Right atrium auricular region (tissue), 2 donors: Measurements from ENCODE around the gene MAP4K1. TPM values are rescaled to one million over a fixed set of nuclear protein-coding genes. Genes with fewer than 3 reads are reported as not detected.
A peak's percentile ranks its signal among the peaks of the same experiment; 100 is the strongest.

Experiments used
- DNase-seq: peaks from one replicate; pipeline ENCODE4 v3.0.0-alpha.2; 2019; ENCODE audit warnings: low spot score
- H3K27ac ChIP-seq, 2 donors: fragments of 200-600 bp; sonication (generic); 1 replicate in 1 of 2; 2 replicates in 1 of 2; pipeline ENCODE4 v1.5.1; 2016 to 2019
- H3K27me3 ChIP-seq, 2 donors: fragments of 200-600 bp; sonication (generic); one replicate each; pipeline versions ENCODE4 v1.5.1 to v1.6.0; 2017 to 2019
- H3K36me3 ChIP-seq: fragments of 200-600 bp; sonication (generic); one replicate; pipeline ENCODE4 v1.5.1; 2016
- H3K4me1 ChIP-seq, 2 donors: fragments of 200-600 bp; sonication (generic); one replicate each; pipeline versions ENCODE4 v1.5.1 to v1.6.0; 2017 to 2019
- H3K4me3 ChIP-seq, 2 donors: fragments of 200-600 bp; sonication (generic); 1 replicate in 1 of 2; 2 replicates in 1 of 2; pipeline ENCODE4 v1.5.1; 2017 to 2019; ENCODE audit warnings: mild to moderate bottlenecking in 1 of 2, moderate library complexity in 1 of 2
- H3K9me3 ChIP-seq, 2 donors: fragments of 200-600 bp; sonication (generic); one replicate each; pipeline ENCODE4 v1.5.1; 2019
- CTCF ChIP-seq, 2 donors: fragments of 200-600 bp; sonication (generic); IDR thresholded peaks; one replicate each; pipeline ENCODE4 v1.5.1; 2019; ENCODE audit warnings: antibody characterized with exemption in 2 of 2
- total RNA-seq, 2 donors: library from RNA; depleted of rRNA; stranded (reverse); fragments of >200 nt; gene quantifications; one replicate each; pipeline ENCODE4 v1.1.0, GENCODE V29; 2016

The MAP4K1 gene
- total RNA-seq, 2 donors from 2014 or later: 0.83 to 4.2 TPM

GRCh38 chr19:38642176-38642575 lies 24.4 kb upstream of the MAP4K1 start:
- DNase-seq: no peak
- Histone ChIP-seq H3K4me1 (peaks cover 0 to 25% of the 10 kb centered on the region in 2 donors), H3K4me3 (no peak overlapping the region), H3K27me3 (no peaks in the 10 kb centered on the region), H3K36me3 (peaks cover 3% of the 10 kb centered on the region), H3K27ac (peak overlapping the region in 1 of 2 donors; percentile 11), H3K9me3 (no peaks in the 10 kb centered on the region)
- no peak for TF ChIP-seq CTCF (IDR thresholded peaks at IDR 0.05)

GRCh38 chr19:38640368-38640767 lies 22.6 kb upstream of the MAP4K1 start:
- H3K4me1 ChIP-seq: peaks cover 0 to 31% of the 10 kb centered on the region in 2 donors
- DNase-seq: no peak
- peaks cover 16% of the 10 kb centered on the region for H3K36me3 ChIP-seq
- no peaks in the 10 kb centered on the region for H3K27me3 ChIP-seq
- H3K4me3 ChIP-seq: no peak overlapping the region
- no peaks in the 10 kb centered on the region for H3K9me3 ChIP-seq
- H3K27ac ChIP-seq: peak overlapping the region; percentile 55 to 60
- no peak for TF ChIP-seq CTCF (IDR thresholded peaks at IDR 0.05)

GRCh38 chr19:38639679-38640078 lies 21.9 kb upstream of the MAP4K1 start:
- peaks cover 23% of the 10 kb centered on the region for H3K36me3 ChIP-seq
- H3K4me1 ChIP-seq: peaks cover 0 to 31% of the 10 kb centered on the region in 2 donors
- H3K4me3 ChIP-seq: no peak overlapping the region
- no peak for TF ChIP-seq CTCF (IDR thresholded peaks at IDR 0.05)
- no peak for DNase-seq
- H3K9me3 ChIP-seq: no peaks in the 10 kb centered on the region
- no peaks in the 10 kb centered on the region for H3K27me3 ChIP-seq
- peak overlapping the region; percentile 55 to 60 for H3K27ac ChIP-seq

GRCh38 chr19:38638461-38638860 lies 20.7 kb upstream of the MAP4K1 start:
- no peak for DNase-seq
- no peak for TF ChIP-seq CTCF (IDR thresholded peaks at IDR 0.05)
- Histone ChIP-seq H3K36me3 (peaks cover 27% of the 10 kb centered on the region), H3K4me1 (peaks cover 0 to 31% of the 10 kb centered on the region in 2 donors), H3K27ac (no peak overlapping the region), H3K27me3 (no peaks in the 10 kb centered on the region), H3K4me3 (no peak overlapping the region), H3K9me3 (no peaks in the 10 kb centered on the region)

GRCh38 chr19:38635483-38636399 lies 18.0 kb upstream of the MAP4K1 start:
- H3K36me3 ChIP-seq: peaks cover 54% of the 10 kb centered on the region
- H3K9me3 ChIP-seq: no peaks in the 10 kb centered on the region
- no peak for TF ChIP-seq CTCF (IDR thresholded peaks at IDR 0.05)
- peak overlapping the region; percentile 41 to 65 for H3K27ac ChIP-seq
- H3K4me1 ChIP-seq: peaks cover 0 to 28% of the 10 kb centered on the region in 2 donors
- H3K4me3 ChIP-seq: no peak overlapping the region
- H3K27me3 ChIP-seq: no peaks in the 10 kb centered on the region
- no peak for DNase-seq
